ENCODE data around the gene MORC4.

DNA sequence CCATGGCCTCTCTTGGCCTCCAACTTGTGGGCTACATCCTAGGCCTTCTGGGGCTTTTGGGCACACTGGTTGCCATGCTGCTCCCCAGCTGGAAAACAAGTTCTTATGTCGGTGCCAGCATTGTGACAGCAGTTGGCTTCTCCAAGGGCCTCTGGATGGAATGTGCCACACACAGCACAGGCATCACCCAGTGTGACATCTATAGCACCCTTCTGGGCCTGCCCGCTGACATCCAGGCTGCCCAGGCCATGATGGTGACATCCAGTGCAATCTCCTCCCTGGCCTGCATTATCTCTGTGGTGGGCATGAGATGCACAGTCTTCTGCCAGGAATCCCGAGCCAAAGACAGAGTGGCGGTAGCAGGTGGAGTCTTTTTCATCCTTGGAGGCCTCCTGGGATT is 71.8 kb downstream of the MORC4 start:
- TF ChIP-seq POLR2A (IDR thresholded peaks at IDR 0.05; ENCODE audit: low read length) (no peak), GATA1 (IDR thresholded peaks at IDR 0.05; ENCODE audit: low read depth, low read length) (no peak)
